ENCODE data around the gene ADGRD1.

GRCh38 chr12:131084341-131085011 lies 130.8 kb downstream of the ADGRD1 start:
- TF ChIP-seq TSHZ2 (CRISPR knock-in tag; IDR thresholded peaks at IDR 0.05) (no peak), OSR1 (CRISPR knock-in tag; IDR thresholded peaks at IDR 0.05) (no peak), ARNTL (CRISPR knock-in tag; IDR thresholded peaks at IDR 0.05; ENCODE audit: borderline replicate concordance, low read depth) (no peak), ZFP3 (CRISPR knock-in tag; IDR thresholded peaks at IDR 0.05) (no peak), ESRRG (CRISPR knock-in tag; IDR thresholded peaks at IDR 0.05) (no peak), RARB (CRISPR knock-in tag; IDR thresholded peaks at IDR 0.05) (no peak), ISL1 (CRISPR knock-in tag; IDR thresholded peaks at IDR 0.05) (no peak), ZNF565 (CRISPR knock-in tag; conservative IDR thresholded peaks at IDR 0.05; ENCODE audit: low read depth) (no peak)
- TF ChIP-seq, protein P1, sequence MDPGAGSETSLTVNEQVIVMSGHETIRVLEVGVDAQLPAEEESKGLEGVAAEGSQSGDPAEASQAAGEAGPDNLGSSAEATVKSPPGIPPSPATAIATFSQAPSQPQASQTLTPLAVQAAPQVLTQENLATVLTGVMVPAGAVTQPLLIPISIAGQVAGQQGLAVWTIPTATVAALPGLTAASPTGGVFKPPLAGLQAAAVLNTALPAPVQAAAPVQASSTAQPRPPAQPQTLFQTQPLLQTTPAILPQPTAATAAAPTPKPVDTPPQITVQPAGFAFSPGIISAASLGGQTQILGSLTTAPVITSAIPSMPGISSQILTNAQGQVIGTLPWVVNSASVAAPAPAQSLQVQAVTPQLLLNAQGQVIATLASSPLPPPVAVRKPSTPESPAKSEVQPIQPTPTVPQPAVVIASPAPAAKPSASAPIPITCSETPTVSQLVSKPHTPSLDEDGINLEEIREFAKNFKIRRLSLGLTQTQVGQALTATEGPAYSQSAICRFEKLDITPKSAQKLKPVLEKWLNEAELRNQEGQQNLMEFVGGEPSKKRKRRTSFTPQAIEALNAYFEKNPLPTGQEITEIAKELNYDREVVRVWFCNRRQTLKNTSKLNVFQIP (CRISPR knock-in tag; IDR thresholded peaks at IDR 0.05; ENCODE audit: borderline replicate concordance, low read depth): no peak
- TF ChIP-seq, protein P2, sequence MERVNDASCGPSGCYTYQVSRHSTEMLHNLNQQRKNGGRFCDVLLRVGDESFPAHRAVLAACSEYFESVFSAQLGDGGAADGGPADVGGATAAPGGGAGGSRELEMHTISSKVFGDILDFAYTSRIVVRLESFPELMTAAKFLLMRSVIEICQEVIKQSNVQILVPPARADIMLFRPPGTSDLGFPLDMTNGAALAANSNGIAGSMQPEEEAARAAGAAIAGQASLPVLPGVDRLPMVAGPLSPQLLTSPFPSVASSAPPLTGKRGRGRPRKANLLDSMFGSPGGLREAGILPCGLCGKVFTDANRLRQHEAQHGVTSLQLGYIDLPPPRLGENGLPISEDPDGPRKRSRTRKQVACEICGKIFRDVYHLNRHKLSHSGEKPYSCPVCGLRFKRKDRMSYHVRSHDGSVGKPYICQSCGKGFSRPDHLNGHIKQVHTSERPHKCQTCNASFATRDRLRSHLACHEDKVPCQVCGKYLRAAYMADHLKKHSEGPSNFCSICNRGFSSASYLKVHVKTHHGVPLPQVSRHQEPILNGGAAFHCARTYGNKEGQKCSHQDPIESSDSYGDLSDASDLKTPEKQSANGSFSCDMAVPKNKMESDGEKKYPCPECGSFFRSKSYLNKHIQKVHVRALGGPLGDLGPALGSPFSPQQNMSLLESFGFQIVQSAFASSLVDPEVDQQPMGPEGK (CRISPR knock-in tag; IDR thresholded peaks at IDR 0.05; ENCODE audit: borderline replicate concordance): no peak
